GM10248 (cell line): Measurements from ENCODE around the gene DECR2.

Experiments used
- CTCF ChIA-PET: fragments of 300-600 bp; sonication (Branson Sonifier 250); formaldehyde crosslinking; extraction: SDS; loops from one replicate; lab custom pipeline; 2021; ENCODE audit warnings: antibody characterized with exemption; lab: Yijun Ruan, JAX
- POLR2A ChIA-PET: fragments of 350-650 bp; sonication (Branson Sonifier 250); formaldehyde crosslinking; extraction: SDS; loops from one replicate; lab custom pipeline; 2020; ENCODE audit warnings: antibody characterized with exemption; lab: Yijun Ruan, JAX
- DNase-seq: peaks from one replicate; pipeline ENCODE4 v3.0.0; 2012; ENCODE audit errors: extremely low spot score
- TF ChIP-seq, protein P1 (sequence below): IDR thresholded peaks from 2 replicates; pipeline ENCODE4 v1.5.1; 2012; ENCODE audit warnings: mild to moderate bottlenecking, low read depth; ENCODE audit errors: extremely low read depth, missing control alignments, control extremely low read depth

DECR2 gene

DNA sequence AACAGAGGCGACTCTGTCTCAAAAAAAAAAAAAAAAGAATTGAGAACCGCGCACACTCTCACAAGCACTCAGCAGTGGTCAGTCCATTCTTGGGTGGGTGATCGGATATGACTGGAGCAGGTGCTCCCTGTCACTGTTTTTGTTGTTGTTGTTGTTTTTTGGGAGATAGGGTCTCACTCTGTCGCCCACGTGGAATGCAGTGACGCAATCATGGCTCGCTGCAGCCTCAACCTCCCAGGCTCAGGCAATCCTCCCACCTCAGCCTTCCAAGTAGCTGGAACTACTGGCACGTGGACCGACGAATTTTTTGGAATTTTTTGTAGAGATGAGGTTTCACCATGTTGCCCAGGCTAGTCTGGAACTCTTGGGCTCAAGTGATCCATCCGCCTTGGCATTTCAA is 53.8 kb downstream of the DECR2 start:
- TF ChIP-seq, protein P1, sequence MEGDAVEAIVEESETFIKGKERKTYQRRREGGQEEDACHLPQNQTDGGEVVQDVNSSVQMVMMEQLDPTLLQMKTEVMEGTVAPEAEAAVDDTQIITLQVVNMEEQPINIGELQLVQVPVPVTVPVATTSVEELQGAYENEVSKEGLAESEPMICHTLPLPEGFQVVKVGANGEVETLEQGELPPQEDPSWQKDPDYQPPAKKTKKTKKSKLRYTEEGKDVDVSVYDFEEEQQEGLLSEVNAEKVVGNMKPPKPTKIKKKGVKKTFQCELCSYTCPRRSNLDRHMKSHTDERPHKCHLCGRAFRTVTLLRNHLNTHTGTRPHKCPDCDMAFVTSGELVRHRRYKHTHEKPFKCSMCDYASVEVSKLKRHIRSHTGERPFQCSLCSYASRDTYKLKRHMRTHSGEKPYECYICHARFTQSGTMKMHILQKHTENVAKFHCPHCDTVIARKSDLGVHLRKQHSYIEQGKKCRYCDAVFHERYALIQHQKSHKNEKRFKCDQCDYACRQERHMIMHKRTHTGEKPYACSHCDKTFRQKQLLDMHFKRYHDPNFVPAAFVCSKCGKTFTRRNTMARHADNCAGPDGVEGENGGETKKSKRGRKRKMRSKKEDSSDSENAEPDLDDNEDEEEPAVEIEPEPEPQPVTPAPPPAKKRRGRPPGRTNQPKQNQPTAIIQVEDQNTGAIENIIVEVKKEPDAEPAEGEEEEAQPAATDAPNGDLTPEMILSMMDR = no peak
- DNase-seq = no peak
- ChIA-PET POLR2A (no interaction called here), CTCF (interaction anchor here (0.8 kb wide), 1 partner anchor 20 kb away, joined by 3 read pairs; no protein-coding TSS in a partner anchor)

DNA sequence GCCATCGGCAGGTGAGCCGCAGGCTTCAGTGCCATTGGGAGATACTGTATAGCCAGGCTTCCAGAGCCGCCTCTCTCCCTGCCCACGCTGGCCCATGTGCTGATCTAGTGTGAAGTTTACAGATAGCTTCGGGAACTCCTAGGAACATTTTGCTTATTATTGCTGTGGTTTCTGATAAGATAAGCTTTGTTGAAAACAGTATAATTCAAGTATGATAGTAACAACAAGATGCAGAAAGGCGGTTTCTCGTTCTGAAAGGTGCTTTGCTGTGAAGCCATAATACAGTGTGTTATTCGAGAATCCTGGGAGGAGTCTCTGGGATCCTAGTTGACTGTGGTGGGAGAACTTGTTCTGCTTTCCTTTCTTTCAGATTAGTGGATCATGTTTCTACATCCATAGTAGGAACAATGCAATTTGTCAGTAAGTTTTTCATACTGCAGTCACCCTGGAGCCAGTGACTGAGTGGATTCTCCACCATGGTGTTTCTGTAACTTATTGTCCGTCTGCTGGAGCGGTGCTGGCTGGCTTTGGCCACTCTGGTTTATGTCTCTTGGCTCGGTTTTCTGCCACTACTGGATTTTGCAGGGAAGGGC is 55.3 kb downstream of the DECR2 start:
- TF ChIP-seq, protein P1 = no peak
- POLR2A ChIA-PET = no interaction called here
- no peak for DNase-seq
- CTCF ChIA-PET = interaction anchor here (1.7 kb wide), 1 partner anchor 29 kb away, joined by 3 read pairs; no protein-coding TSS in a partner anchor

DNA sequence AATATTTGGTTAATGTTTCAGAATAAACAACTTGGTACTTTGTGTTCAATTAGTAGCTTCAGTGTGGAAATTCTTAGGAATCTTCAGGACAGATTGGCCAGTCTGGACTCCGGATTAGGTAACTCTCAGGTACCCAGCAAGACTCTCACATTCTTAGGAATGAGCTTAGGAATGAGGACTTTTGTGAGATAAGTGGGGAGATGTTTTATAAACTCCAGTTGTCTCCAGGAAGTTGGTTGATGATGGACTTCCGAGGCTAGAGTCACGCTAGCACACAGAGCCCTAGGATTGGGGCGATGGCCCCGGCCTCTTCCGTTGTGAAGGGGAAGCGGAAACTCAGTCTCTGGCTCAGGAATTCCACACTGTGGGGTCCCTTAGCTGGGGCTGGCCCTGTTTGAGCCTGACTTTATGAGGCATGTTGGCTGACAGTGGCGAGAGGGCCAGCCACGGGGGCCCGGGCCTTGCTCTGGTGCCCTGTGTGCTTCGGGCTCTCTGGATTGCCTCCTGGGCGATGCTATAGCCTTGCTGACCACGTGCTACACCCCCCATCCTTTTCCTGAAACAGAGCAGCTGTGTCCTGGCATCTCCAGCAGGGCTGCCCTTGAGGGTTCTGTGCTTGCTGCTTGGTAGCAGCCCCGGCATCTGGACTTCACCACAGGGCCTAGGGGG is 56.2 kb downstream of the DECR2 start:
- CTCF ChIA-PET = interaction anchor here (1.7 kb wide), 1 partner anchor 28 kb away, joined by 3 read pairs; no protein-coding TSS in a partner anchor
- no peak for DNase-seq
- TF ChIP-seq, protein P1 = no peak
- POLR2A ChIA-PET = no interaction called here

DNA sequence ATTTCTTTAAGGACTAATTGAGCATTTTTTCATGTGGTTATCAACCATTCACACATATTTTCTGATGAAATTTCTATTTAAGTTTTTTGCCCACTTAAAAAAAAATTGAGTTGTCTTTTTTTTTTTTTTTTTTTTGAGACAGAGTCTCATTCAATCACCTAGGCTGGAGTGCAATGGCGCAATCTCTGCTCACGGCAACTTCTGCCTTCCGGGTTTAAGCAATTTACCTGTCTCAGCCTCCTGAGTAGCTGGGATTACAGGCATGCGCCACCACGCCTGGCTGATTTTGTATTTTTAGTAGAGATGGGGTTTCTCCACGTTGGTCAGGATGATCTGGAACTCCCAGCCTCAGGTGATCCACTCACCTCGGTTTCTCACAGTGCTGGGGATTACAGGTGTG is 58.1 kb downstream of the DECR2 start:
- no peak for DNase-seq
- CTCF ChIA-PET = no interaction called here
- TF ChIP-seq, protein P1 = no peak
- POLR2A ChIA-PET = no interaction called here

DNA sequence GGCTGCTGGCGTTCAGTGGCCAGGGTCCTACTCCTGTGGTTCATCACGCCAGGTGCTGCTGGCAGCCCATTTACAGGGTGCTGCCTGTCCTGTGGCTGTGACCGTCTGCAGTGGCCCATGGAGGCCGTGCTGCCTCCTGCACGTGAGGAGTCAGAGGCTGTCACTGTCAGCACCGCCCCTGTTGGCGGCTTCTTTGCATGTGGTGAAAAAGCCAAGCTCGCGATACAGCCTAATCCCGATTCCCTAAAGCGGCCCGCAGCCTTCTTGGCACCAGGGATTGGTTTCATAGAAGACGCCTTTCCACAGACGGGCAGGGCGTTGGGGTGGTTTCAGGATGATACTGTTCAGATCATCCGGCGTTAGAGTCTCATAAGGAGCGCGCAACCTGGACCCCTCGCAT is 59.1 kb downstream of the DECR2 start:
- POLR2A ChIA-PET = no interaction called here
- CTCF ChIA-PET = no interaction called here
- no peak for DNase-seq

More for the DNA sequence above, 59.1 kb downstream of the DECR2 start:
- TF ChIP-seq, protein P1 = no peak
